Measurements from ENCODE around the gene IZUMO4. TPM values are rescaled to one million over a fixed set of nuclear protein-coding genes. Genes with fewer than 3 reads are reported as not detected.

The IZUMO4 gene
- total RNA-seq, 4 donors from 2014 or later = 0.93 to 1.4 TPM; not detected in 2

DNA sequence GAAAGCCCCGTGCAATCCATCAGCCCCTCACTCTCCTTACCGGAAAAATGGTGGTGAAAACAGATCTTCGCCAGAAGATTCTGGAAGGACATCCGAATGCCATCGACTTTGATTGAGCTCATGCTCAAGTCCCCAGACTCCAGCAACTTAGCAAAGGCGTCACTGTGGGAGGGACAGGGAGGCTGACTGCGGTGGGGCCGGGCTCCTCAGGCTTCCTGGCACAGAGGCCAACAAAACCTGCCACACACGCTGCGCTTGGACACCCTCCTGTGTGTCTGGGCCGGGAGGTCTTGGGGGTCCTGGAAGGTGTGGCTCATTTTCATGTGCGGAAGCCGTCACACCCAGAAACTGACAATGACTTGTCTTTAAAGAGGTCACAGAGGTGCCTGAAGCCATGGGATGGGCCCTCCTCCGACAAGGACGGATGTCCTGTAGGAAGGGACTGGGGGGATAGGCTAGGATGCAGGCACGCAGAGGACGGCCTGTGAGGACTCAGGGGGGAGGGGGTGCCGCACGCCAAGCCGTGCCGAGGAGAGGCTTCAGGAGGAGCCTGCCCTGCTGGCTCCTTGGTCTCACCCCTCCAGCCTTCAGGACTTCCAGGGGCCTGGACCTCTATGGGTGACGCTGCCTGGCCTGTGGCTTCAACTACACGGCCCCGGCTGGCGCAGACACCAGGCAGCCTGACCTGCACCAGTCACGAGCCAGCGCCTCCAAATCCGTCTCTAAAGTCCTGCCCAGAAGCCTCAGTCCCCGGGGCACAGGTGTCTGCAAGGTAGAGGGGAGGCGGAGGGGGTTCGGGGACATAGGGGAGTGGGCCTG lies 12.5 kb downstream of the IZUMO4 start:
- Histone ChIP-seq H3K27me3 (no peaks in the 10 kb centered on the region), H3K4me1 (no peaks in the 10 kb centered on the region), H3K4me3 (no peak overlapping the region), H3K9me3 (no peaks in the 10 kb centered on the region), H3K36me3 (peaks cover 0 to 87% of the 10 kb centered on the region in 2 donors), H3K27ac (no peak overlapping the region)
- intact Hi-C loops (cut with DNase I; ENCODE audit: low total_unique reads) = no loop called here
- DNase-seq (no peak), ATAC-seq (no peak)
- TF ChIP-seq POLR2A (IDR thresholded peaks at IDR 0.05) (no peak), CTCF (IDR thresholded peaks at IDR 0.05 in 4 of 5, conservative IDR thresholded peaks at IDR 0.05 in 1 of 5) (no peak)
- in situ Hi-C loops (cut with MboI; ENCODE audit: low sequenced_read_pairs in 4 of 4) = no loop called here

GRCh38 chr19:2110822-2111221 lies 14.1 kb downstream of the IZUMO4 start:
- Histone ChIP-seq H3K9me3 (no peaks in the 10 kb centered on the region), H3K4me3 (no peak overlapping the region), H3K36me3 (peaks cover 0 to 92% of the 10 kb centered on the region in 2 donors), H3K27ac (no peak overlapping the region), H3K4me1 (no peaks in the 10 kb centered on the region), H3K27me3 (no peaks in the 10 kb centered on the region)
- in situ Hi-C loops (cut with MboI; ENCODE audit: low sequenced_read_pairs in 4 of 4) = no loop called here
- no peak for TF ChIP-seq POLR2A (IDR thresholded peaks at IDR 0.05)
- DNase-seq (no peak), ATAC-seq (no peak)
- intact Hi-C loops (cut with DNase I; ENCODE audit: low total_unique reads) = no loop called here

DNA sequence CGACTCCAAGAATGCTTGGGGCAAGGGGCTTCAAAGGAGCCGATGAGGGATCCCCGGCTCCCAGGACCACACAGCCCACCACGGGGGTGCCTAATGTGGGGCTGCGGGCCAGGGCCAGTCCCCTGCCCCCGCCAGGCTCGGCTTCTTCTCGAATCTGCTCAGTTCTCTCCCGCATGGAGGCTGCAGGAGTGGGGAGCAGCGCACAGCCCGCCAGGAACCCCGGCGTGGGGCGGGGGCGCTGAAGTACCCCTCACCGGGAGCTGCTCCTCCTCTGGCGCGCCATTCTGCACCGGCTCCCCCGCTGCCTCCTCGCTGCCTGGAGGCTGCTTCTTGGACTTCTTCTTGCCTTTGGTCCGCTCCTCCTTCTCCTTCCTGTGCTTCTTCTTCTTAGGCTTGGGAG lies 14.7 kb downstream of the IZUMO4 start:
- in situ Hi-C loops (cut with MboI; ENCODE audit: low sequenced_read_pairs in 4 of 4) = no loop called here
- peaks cover 0 to 92% of the 10 kb centered on the region in 2 donors for H3K36me3 ChIP-seq
- no peak for ATAC-seq
- TF ChIP-seq POLR2A (IDR thresholded peaks at IDR 0.05) (no peak), CTCF (IDR thresholded peaks at IDR 0.05 in 4 of 5, conservative IDR thresholded peaks at IDR 0.05 in 1 of 5) (no peak)
- H3K4me3 ChIP-seq = no peak overlapping the region
- no peaks in the 10 kb centered on the region for H3K4me1 ChIP-seq
- no peaks in the 10 kb centered on the region for H3K27me3 ChIP-seq
- H3K9me3 ChIP-seq = no peaks in the 10 kb centered on the region
- no peak overlapping the region for H3K27ac ChIP-seq
- DNase-seq = no peak
- intact Hi-C loops (cut with DNase I; ENCODE audit: low total_unique reads) = no loop called here

DNA sequence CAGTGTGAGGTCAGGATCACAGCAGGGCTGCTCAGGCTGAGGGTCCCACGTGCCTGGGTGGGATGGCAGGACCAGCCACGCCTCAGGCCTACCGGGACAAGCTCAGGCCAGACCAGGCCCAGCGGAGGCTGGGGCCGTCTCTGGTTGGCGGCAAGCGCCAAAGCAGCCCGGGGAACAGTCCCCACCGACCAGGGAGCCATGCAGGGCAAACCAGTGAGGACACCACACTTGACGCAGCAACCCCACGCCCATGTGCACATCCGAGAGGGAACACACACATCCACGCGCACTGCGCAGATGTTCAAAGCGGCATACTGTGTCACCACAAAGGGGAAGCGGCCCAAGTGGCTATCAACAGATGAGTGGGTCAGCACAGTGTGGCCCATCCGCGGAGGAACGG lies 15.2 kb downstream of the IZUMO4 start:
- Histone ChIP-seq H3K9me3 (no peaks in the 10 kb centered on the region), H3K36me3 (peaks cover 0 to 94% of the 10 kb centered on the region in 2 donors), H3K4me1 (no peaks in the 10 kb centered on the region), H3K27me3 (no peaks in the 10 kb centered on the region), H3K27ac (no peak overlapping the region), H3K4me3 (no peak overlapping the region)
- ATAC-seq (no peak), DNase-seq (no peak)
- no peak for TF ChIP-seq POLR2A (IDR thresholded peaks at IDR 0.05)
- TF ChIP-seq CTCF (IDR thresholded peaks at IDR 0.05 in 4 of 5, conservative IDR thresholded peaks at IDR 0.05 in 1 of 5) = no peak
- in situ Hi-C loops (cut with MboI; ENCODE audit: low sequenced_read_pairs in 4 of 4) (no loop called here), intact Hi-C loops (cut with DNase I; ENCODE audit: low total_unique reads) (no loop called here)

DNA sequence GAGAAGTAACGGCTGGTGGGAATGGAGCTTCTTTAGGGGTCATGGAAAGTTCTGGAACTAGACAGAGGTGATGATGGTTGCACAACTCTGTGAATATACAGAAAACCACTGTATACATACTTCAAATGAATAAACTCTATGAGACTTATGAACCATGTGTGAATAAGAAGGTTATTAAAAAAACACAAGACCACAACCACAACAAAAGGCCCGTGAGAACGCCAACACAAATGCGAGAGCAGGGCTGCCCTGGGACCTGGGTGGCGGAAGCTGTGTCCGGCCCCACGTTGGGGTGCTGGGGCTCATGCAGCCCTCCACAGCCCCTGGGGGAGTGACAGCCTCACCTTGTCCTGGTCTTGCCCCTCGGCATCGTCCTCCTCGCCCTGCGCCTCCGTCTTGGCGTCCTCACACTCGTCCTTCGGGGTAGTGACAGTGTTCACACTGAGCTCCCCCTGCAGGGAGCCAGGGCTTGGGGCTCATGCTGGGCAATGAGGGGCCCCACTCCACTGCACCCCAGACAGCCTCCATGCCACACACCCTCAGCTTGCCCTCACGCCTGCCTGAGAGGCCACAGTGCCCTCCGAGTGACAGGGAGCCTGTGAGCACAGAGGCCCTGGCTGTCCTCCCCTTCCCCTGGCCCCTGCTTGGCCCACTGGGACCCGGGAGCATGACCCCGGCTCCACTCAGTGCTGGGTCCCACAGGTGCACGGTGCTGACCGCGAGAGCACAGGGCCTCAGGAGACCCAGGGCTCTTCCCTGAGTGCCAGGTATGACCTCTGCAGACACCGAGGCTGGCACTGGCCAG lies 16.0 kb downstream of the IZUMO4 start:
- intact Hi-C loops (cut with DNase I; ENCODE audit: low total_unique reads) = no loop called here
- DNase-seq = no peak
- Histone ChIP-seq H3K27me3 (no peaks in the 10 kb centered on the region), H3K36me3 (peaks cover 0 to 100% of the 10 kb centered on the region in 2 donors), H3K9me3 (no peaks in the 10 kb centered on the region), H3K27ac (no peak overlapping the region), H3K4me1 (no peaks in the 10 kb centered on the region), H3K4me3 (no peak overlapping the region)
- TF ChIP-seq CTCF (IDR thresholded peaks at IDR 0.05 in 4 of 5, conservative IDR thresholded peaks at IDR 0.05 in 1 of 5) = no peak
- no peak for TF ChIP-seq POLR2A (IDR thresholded peaks at IDR 0.05)
- in situ Hi-C loops (cut with MboI; ENCODE audit: low sequenced_read_pairs in 4 of 4) = no loop called here
- ATAC-seq = no peak

Measured in gastrocnemius medialis (tissue), 4 donors.